ENCODE results near the gene PRKACA.
"Not testable (repeated sequence)": the region's sequence is repeated elsewhere in the genome, so short reads cannot be mapped to it uniquely, and the experiment has no call there.

The PRKACA gene

DNA sequence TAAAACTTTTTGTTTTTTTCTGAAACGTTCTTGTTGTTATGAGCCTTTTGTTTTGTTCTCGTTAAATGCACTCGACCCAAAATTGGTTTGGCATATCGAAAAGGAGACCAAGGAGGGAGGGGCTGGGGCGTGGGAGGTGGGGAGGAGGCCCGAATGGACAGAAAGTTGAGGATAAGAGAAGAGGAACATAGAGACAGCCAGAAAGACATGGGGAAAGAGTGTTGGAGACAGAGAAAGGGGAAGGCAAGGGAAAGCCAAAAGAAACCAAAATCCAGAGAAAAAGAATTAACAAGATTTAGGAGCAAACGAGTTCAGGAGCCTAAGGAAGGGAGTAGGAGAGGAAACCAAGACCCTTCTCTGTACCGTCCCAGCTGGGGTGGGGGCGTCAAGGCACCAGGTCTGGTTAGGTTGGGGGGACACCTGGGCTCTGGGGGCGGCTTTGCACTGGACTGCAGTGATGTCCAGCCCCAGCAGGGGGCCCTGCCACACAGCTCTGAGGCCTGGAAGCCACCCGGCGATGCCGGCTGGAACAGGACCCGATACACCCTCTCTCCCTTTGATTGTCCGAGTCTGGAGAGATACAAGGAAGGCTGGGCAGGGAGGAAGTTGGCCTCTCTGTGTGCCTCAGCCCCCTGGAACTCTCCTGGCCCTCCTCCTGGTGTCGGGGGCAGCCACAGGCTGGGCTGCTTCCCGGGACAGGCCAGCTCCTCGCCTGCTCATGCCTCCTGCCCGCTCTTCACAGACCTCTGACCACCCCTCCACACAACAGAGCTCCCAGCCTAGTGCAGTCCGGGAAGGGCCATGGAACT, 30.4 kb upstream of the PRKACA start:
- DNase-seq: peak in 13 of 14 donors; percentile 27 to 78 (median 52)

DNA sequence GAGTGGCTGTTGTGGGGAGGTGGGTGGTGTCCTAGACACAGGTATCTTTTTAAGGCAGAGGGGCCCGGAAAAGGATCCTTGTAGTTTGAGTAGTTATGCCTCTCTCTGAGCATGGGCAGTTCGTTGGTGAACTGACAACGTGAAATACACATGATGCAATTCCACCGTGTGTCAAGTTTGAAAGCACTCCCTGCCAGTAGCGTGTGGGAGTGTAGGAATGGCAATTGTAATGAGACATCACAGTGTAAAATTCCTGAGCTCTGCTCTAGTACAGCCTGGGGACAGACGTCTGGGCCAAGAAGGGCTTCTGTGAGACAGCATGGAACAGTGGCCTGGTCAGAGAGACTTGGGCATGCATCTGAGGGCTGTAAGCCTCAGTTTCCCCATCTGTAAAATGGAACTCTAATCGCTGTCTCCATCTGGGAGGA, 29.2 kb upstream of the PRKACA start:
- no peak for DNase-seq

DNA sequence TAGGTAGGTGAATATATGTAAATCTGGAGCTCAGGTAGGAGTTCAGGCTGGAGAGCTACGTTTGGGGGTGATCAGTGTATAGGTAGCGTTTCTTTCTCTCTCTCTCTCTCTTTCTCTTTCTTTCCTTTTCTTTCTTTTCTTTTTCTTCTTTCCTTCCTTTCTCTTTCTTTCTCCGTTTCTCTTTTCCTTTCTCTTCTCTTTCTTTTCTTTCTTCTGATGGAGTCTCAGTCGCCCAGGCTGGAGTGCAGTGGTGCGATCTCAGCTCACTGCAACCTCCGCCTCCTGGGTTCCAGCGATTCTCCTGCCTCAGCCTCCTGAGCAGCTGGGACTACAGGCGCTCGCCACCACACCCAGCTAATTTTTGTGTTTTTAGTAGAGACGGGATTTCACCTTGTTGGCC, 28.6 kb upstream of the PRKACA start:
- not testable (repeated sequence) for DNase-seq

DNA sequence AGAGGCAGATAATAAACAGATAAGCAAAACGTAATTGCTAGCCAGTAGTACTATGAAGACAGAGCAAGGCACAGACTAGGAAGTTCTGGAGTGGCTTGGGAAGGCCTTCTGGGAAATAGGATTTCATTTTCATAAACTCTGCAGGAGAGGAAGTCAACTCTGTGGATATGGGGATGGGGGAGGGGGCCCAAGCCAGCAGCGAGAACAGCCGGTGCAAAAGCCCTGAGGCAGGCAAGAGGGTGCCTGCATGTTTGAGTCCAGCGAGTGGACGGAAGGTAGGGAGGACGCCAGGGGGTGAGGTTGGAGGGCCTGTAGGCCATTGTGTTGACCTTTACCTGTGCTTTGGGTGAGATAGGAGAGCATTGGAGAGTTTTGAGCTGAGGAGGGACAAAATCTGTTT, 27.8 kb upstream of the PRKACA start:
- DNase-seq: no peak

DNA sequence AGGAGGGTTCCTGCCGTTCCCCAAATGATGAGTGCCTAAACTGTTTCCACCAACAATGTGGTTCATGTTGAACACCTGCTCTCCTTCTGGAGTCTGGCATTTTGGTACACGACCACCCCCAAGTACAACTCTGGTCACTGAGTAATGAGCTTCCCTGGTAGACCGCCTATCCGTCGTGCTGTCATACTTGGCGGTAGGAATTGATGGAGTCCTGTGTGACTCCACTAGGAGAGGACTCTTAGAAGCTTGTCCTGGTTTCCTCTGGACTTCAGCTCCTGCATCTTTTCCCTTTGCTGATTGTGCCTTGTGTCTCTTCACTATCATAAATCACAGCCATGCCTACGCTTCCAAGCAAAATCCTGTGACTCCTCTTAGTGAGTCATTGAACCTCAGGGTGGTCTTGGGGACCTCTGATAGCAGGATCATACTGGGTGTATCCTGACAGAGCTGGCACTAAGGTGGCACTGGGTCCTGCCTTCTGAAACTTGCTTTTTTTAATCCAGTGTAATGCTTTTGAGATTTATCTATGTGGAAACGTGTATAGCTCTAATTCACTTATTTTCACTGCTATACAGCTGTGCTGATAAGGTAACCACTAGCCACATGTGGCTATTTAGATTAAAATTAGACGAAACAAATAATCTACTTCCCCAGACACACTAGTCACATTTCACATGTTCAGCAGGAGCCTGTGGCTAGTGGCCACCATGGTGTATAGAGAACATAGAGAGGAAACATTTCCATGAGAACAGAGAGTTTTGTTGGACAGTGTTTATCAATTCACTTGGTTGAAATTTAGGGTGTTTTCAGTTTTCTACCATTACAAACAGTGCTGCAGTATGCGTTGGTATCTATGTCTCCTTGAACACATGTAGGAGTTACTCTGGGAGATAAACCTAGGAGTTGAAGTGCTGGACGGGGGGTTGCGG, 25.0 kb upstream of the PRKACA start:
- DNase-seq: no peak

DNA sequence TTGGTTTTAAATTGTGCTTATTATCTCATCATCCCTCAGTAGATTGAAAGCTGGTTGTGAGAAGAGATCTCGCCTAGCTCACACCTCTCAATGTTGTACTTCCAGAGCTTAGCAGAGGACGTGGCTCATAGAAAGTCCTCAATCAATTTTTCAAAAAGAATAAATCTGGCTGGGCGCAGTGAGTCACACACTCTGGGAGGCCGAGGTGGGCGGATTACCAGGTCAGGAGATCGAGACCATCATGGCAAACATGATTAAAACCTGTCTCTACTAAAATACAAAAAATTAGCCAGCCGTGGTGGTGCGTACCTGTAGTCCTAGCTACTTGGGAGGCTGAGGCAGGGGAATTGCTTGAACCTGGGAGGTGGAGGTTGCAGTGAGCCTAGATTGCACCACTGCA, 23.5 kb upstream of the PRKACA start:
- DNase-seq: no peak

DNA sequence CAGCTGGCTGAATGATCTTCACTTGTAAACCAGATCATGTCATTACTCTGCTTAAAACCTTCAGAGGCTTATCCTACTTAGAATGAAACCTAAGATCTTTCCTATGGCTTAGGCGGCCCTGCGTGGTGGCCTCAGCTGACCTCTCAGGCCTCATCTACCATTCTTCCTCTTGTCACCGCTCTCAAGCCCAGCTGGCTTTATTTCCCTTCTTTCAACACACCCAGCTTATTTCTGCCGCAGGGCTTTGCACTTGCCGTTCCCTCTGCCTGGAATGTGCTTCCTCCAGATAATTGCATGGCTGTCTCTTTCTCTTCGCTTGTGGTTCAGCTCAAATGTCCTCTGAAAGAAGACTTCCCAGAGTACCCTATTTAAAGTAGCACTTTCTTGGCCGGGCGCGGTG, 22.4 kb upstream of the PRKACA start:
- DNase-seq: peak in 1 of 14 donors; percentile 25

DNA sequence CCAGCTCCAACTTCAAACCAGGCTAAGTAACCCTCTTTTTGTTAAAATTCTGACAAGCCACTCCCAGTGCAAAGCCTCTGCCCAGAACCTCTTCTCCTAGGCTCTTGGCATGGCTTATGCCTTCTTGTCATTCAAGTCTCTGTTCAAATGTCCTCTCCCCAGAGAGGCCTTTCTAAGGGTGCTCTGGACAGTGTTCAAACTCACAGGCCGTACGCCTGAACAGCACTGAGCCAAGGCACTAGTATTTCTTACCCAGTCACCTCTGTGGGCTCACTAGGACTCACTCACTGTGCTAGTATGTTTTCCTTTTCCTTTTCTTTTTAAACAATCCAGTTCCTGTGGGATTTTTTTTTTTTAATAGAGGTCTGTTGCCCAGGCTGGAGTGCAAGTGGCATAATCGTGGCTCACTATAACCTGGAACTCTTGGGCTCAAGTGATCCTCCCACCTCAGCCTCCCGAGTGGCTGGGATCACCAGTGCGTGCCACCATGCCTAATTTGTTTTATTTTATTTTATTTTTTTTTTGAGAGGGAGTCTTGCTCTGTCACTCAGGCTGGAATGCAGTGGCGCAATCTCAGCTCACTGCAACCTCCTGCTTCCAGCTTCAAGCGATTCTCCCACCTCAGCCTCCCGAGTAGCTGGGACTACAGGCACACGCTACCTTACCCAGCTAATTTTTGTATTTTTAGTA, 21.2 kb upstream of the PRKACA start:
- DNase-seq: peak in 6 of 14 donors; percentile 7 to 33 (median 20)

DNA sequence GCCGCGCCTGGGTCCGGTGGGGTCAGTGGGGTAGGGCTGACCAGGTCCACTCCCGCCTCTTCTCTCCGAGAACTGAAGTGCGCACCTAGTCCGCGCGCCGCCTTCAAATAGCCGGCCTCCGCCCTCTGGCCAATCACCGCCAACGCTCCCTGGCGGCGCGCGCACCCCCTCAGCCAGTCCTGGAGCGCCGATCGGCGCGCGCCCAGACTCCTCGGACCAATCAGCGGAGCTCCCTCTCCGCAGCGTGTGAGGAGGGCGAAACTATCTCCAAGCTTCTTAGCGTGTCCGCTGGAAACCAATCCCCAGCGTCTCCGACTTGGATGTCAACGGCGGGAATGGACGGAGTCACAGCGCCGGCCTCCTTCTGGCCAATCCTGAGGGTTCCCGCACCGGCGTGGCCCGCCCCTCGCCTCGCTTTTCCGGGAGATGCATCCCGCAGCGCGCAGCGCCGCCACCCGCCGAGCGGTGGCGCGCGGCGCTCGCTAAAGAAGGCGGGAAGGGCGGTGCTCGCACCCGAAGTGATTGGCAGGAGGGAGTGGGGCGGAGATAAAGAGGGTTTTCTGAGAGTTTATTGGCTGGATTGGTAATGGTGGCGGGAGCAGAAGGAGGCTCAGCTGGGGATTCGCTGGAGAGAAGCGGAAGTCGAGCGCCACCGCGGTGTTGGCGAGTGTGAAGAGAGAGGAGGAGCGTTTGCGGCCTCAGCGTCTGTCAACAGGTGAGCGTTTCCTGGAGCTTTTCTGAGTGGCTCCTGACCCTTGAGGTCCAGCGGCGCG, 19.1 kb upstream of the PRKACA start, which contains the start of gene ASF1B:
Gene ASF1B, minus strand, starts transcription at position 81 of the 773 bp plus-strand sequence. CDS start 133 bp downstream, outside the sequence.
- peak; percentile 92 to 100 (median 98) for DNase-seq

DNA sequence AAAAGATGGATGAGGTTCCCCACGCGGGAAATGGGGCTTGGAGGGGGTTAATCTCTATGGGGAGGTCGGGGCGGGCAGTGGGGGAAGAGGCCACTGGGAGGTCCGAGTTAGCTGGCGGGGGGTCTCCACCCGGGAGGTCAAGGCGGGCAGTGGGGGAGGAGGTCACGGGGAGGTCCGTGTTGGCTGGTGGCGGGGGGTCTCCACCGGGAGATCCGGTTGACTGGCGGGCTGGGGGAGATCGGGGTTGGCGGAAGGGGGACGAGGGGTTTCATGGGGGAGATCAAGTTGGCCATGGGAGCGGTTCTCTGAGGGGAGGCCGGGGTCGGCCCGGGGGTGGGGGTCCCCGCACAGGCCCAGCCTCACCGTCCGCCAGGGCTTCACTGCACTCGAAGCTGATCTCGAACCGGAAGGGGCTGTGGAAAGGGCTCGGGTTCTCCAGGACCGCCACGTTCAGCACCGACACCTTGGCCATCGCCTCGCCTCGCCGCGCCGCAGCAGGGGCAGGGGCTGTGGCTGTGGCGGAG, 18.5 kb upstream of the PRKACA start:
- no peak for DNase-seq

DNA sequence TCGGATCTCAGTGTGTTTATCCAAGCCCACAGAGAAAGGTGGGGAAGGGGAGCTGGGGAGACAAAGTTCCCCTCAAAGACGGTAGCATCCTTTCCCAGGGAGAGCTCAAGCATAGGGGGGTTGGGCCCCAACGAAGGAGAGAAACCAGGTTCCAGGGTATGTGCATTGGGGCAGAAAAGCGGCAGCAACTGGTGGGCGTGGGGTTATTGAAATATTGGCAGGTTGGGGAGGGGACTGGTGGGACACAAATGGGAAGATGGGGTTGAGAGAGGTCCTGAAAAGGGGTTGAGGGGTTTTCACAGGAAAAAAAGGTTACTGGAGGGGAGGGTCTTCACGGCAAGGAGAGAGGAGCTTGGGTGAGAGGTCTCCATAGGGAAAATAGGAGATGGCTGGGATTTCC, 17.8 kb upstream of the PRKACA start:
- DNase-seq: no peak

DNA sequence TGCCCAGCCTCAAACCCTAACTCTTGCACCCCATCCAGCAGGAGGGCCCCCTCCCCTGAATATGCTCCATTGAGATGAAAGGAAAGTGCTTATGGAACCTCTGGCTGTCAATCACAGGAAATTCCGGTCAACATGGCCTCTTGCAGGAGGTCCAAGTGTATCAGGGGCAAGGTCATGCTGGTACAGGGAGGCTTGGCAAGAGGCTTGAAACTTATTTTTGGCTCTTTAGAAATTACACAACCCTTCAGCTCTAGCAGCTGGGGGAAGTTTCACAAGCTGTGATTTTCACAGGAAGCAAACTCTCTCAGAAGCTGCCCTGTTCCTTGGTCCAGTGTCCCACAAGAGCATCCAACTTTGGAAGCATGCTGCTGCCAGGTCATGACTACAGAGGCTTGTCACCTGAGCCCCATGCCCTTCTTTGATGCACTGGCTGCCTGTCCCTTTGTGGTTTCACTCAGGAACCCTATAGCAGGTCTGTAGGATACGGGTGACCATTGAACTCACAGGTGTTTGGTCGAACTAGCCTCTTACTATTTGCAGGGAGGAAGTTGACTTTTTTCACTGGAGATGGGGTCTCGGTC, 10.5 kb upstream of the PRKACA start:
- DNase-seq: peak in 2 of 14 donors; percentile 10 to 26

DNA sequence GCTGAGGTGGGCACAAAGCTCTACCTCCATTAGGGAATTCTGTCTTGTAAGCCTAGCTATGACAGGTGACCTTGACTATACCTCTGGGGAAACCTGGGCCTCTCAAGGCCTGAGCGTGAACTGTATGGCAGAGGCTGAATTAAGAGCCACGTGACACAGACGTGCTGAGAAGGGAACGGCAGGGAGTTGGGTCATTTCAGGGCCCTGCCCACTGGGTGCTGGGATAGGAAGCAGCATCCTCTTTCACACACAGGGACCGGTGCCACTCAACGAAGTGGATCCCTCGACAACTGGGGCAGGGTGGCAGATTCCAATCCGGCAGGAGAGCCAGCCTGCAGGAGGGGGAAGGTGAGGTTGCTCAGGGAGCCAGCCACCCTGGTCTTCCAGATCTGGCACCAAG, 9.6 kb upstream of the PRKACA start:
- no peak for DNase-seq

DNA sequence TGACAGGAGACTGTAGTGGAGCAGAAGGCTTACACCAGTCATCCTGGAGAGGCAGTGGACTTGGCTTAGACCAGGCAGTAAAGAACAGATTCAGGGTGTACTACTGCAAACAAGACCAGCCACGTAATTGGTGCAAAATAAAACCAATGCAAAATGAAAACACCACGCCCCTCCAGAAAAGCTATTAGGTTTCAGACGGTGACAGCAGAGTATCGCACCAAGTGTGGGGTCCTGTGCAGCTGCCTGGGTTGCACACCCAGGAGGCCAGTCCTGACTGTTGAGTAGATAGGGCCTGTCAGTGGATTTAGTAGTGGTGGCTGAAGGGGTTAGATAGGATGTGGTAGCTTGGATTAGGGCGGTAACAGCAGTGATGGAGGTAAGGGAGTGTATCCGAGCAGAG, 5.4 kb upstream of the PRKACA start:
- DNase-seq: no peak

DNA sequence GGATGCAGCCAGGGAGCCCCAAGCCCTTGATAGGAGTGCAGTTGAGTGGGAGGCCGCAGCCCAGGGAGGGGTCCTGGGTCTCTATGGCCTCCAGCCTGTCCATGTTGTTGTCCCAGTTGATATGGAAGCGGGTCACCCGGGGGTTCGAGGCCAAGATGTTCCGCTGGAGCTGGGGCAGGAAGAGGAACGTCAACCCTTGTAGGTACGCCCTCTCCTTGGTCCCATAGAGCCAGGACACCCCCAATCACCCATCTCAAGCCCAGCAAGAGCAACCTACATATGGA, 2.9 kb upstream of the PRKACA start:
- DNase-seq: no peak

DNA sequence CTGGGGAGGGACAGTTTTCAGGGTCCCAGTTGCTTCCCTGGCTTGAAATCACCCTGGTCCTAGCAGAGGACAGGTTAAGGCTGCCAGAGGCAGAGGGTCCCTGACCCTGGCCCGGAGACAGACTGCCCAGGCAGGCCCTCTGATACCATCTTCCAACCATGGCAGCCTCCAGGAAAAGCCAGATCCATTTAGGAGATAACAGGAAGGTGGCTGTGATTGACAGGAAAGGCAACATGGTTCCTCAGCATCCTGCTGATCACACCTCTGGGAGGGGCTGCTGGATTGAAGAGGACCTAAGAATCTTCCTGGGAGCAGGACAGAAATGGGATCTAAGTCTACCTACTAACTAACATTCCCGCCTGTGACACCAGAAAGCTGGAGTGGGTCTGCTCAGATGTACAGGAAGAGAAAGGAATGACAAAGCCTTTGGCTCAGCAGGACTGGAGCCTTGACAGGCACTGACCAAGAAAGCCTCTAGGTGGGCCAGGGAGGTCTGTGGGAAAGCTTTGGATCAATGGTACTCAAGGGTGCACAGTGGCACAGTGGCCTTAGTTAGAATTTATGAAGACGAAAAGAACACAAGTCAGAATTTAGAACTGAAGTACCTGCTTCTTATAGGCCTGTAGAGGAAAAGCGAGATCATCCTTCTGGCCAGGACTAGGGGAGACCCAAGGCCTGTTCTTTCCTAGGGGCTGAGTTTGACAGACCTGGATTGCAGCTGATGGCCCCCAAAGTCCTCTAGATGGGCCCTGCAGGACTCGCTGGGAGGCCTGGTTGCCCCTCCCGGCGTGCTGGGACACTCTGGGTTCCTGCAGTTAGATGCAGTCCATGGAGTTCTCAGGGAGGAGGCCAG, 2.3 kb upstream of the PRKACA start:
- no peak for DNase-seq

DNA sequence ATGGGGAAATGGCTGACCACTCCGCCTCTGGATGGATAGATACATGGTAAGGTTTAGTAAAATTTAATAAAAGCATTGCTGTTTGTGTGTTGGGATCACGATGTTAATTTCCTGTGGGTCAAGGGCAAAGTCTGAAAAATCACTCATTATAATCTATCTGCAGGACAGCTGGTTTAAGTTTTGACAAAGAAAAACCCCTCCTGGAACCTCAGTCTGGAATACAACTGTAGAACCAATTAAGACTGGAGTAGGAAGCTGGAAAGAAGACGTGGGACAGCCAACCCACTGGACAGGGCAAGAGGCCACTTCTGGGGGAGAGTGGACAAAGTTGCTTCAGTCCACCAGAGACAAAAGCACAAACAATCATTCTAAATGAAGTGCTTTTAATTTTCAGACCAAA, 1.6 kb upstream of the PRKACA start:
- no peak for DNase-seq

DNA sequence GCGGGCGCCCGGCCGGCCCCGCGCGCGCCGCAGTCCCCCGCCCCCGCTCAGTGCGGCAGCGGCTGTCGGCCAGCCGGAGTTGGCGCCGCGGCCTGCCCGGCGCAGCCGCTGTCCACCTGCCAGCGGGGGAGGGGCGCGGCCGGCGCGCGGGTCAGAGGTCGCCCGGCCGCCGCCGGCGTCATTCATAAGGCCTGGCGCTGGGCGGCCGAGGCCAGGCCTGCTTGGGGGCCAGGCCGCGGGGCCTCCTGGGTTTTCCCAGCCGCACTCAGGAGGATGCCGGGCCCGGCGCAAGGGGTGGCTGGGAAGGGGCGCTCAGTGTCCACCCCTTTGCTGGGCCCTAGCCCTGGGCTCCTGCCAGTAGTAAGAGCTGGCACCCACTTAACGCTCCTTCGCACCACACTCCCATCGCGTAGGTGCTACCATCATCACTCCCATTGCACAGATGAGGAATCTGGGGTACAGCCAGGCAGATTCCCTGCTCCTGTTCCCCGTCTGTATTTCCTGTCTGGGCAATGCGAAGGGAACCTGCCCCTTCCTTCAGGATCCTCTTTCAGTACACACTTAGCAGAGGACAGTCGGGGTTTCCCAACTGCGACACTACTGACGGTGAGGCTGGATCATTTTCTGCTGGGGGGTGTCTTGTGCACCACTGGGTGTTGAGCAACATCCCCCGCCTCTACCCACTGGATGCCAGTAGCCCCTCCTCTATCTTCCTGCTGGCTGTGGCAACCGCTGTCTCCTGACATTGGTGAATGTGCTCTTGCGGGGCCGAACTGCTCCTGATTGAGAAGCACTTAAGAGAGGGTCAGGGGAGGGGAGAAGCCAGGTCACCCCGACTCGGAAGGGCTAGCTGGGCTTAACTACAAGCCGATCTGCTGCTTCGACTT, 846 bp upstream of the PRKACA start:
- DNase-seq: peak in 12 of 14 donors; percentile 71 to 93 (median 86)

DNA sequence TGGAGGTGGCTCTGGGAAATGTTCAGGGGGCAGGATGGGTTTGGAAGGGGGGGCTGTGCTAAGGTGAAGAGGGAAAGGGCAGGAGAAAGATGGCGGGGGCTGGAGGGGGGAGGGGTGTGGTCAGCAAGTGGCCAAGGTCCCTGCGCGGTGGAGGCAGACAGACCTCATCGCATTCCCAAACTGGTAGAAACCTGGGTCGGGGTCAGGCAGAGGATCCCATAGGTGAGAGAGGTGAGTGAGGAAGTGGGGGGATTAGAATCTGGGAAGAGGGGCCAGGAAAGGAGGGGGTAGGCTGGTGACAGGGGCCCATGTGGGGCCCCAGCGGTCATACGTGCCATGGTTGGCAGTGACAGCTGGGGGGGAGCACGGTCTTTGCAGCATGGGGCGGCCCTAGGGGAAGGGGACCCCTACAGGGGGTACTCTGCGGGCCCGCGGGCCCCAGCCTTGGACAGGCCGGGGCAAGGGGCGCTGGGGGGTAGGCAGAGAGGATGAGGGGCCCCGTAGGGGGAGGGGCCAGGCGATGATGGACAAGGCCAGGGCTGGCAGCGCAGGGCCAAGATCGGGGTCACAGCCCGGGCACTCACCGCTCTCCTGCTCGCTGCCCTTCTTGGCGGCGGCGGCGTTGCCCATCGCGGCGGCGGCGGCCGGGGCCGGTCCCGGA, 514 bp downstream of the PRKACA start:
- DNase-seq: peak in 6 of 14 donors; percentile 31 to 65 (median 44)

All from C1 segment of cervical spinal cord (tissue), 14 donors.